Measurements from ENCODE around the gene NELL1.

NELL1 gene

DNA sequence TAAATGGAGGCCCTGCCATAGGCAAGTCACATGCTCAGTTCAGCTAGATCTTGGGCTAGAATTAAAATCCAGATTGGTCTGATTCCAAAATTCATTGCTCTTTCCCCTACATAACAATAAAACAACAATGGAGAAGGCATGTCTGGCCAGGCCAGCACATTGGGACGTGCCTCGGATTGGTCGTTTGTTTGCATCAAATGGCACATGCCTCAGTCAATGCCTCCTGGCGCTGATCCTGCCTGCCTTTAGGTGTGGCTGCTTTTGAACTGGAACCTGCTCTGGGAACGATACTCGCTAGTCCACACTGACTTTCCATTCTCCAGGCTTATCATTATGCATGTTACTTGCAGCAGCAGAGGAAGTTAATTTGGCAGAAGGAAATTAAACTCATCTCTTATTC lies 322.1 kb downstream of the NELL1 start:
- DNase-seq, result no peak

DNA sequence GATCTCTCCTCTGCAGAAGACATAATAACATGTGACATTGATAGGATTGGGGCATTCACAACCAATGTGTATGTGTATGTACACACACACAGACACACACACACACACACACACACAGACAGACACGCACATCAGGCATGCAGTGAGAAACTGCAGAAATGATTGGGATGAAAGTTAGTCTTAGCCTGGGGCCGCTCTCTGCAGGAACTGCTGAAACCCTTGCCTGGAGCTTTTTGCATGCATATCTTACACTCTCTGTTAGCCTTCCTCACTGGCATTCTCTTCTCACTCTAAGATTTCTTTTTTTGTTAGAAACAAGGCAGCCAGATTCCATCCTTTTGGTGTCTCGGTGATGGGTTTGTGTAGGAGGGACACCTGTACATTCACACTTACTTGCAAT lies 337.9 kb downstream of the NELL1 start:
- no peak for DNase-seq

DNA sequence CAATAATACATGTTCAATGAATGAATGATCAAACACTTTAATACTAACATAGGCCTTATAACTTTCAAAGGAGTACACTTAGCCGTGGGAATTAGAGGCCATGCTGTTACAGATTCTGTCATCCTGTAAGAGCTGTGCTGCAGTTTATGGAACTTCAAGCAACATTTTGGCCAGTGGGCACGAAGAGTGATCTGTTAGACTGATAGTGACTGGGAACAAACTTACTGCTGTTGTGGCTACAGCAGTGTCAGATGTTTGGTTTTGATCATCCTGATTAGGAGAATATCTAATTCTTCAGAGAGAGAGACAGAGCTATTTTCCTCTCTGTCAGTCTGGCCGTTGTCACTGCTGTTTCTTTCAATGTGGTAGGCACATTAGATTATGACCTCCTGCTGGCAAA lies 348.9 kb downstream of the NELL1 start:
- no peak for DNase-seq

DNA sequence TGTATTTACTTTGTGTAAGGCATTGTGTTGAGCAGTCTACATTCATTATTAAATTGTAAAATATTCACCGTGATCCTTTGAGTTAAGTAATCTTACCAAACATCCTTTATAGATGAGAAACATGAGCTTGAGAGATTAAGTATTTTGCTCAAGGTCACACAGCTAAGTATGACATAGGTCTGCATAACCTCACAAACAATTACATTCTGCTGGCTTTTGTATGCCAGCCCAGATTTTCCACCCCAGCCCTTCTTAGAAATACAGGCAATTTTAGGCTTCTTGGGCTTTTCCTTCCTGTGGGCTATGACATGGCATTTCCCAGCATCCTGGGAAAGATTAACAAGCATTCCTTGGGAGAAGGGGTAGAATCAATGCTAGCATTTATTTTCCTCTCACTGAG lies 357.3 kb downstream of the NELL1 start:
- DNase-seq, result no peak

DNA sequence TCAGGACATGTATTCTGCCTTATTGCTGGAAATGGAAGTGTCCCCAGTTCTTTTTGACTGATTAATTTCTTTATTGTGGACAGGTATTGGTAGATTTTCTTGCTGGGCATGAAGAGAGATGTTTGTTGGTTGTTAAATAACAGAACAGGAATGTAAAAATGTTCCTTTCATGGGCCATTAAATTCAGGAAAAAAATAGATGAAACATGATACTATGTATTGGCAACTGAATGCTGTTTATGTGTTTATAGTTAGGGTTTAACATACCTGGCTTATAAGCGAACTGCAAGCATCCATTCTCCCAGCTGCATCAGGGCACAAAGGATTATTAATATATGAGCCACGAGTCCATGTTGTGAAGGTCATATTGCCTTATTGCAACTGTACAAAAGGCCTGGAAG lies 368.5 kb downstream of the NELL1 start:
- no peak for DNase-seq

DNA sequence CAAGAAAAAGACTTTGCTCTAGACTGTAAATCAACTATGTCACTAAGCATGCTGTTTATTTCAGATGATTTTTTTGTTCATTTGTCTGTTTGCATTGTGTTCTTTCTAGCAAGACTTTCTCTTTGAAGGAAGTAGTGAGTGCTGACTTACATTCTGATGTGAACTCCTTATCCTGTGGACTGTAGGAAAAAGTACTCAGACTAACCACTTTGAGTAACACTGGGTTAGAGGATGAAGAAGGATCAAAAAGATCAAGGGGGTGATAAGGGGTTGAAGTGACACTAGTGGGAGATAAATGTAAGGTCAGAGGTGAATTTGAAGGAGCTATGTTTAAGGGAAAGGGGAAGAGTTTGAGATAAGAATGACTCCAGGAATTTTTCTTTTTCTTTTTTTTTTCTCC lies 369.4 kb downstream of the NELL1 start:
- DNase-seq, result no peak

DNA sequence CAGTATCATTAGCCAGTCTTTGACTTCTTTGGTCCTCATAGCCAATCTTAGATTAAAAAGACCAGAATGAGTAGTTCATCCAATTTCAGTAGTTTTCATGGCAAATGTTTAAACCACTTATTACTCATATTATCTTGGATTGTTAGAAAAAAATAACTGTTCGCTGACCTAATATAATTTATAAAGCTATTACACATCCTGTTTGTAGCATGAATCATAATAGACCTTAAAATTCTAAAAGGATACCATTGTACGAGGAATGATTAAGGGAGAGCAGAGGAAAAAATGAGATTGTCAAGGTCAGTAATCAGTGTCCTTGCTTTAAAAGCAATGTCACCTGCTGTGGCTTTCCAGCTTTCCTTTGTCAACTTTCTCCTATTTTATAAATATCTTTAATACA lies 371.2 kb downstream of the NELL1 start:
- no peak for DNase-seq

DNA sequence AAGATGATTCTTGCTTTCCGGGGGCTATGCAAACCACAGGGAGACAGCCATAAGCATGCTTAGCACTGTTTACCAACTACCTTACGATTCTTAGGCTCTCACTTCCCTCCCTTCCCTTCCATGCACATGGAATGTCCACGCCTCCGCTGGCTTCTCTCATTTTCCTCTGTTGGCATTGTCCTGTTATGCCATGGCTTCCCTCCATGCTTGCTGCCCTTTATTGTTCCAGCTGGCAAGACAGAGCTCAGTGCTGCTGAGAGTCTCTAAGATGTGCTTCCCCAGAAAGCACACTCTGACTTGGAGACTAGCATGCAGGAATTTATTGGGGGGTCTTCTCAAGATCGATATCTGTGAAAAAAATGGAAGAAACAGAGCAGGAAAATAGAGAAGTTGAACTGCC lies 379.2 kb downstream of the NELL1 start:
- no peak for DNase-seq

DNA sequence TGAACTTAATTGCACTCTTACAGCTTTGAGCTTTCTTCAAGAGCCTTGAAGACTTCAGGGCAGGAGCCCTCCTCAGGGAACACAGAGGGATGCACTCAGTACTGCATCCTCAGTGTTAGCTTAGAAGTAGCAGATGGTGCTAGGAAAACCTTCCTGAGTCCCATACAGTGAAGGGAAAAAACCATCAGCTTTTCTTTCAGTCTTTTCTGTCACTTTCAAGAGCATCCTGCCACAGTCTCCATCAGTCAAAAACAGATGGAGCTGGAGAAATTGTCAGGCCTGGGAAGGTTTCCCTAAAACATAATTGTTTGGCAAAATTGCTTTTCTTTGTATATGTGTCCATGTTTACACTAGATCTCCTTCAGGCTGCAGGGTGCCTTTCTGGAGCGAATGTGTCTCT lies 384.1 kb downstream of the NELL1 start:
- DNase-seq, result no peak

DNA sequence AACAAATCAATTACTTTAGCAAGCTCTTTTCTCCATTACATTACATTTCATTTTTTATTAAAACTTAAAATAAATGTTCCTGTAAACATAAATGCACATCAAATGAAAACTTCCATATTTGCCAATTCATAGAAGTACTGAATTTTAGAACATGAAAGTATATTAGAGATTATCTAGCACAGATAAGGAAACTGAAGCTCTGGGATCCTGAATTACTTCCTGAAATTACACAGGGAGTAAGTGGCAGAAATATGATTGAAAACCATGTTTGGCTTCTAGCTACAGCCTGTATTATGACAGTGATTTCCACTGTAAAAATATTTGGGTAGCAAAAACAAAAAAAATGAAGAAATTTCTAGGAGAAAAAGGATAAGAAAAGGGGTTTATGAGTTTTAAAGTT lies 387.3 kb downstream of the NELL1 start:
- DNase-seq, result no peak

DNA sequence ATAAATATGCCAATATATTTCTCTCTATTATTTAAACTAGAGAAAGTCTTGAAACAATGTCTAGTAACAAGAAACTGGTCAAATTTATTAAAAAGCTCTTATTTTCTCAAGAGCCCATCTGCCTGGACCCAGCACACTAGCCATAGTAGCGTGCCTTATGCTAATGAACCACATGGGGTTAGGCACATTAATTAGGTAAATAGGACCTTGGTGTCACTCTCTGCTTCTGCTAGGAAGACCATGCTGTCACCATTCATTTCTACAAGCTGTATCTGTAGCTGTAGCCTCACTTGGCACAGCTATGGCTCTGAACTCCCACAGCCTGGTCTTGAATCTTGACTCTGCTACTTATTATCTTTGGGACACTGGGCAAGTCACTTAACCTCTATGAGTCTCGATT lies 390.5 kb downstream of the NELL1 start:
- DNase-seq, result no peak

DNA sequence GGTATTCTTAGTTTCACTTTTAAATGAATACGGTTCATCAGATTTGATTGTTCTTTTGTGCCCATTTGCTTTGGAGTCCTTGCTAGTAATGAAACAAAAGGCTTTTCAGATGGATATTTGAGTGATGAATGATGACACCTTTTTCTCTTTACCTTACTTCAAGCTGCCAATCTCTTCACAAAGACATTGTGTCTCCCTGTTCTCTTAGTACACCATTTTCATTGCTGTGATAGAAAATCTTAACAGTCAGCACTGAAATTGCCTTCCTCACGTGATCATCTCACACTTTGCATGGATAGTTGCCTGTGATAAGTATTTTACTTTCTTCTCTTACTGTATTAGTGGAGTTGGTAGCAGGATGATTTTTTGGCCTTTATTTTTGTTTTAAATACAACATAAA lies 396.6 kb downstream of the NELL1 start:
- no peak for DNase-seq

DNA sequence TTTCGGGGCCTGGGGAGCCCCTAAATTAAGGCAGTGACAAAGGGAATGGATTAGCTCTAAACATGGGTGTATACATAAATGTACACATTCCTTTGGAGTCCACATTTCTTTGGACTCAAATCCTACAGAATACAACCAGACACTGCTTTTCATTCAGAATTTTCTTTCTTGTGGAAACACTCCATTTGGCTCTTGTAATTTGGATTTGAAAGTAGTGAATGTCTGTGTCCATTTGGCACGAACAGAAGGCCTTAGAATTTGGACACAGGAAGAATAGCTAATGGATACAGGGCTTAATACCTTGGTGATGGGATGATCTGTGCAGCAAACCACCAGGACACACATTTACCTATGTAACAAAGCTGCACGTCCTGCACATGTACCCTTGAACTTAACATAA lies 399.5 kb downstream of the NELL1 start:
- DNase-seq, result no peak

DNA sequence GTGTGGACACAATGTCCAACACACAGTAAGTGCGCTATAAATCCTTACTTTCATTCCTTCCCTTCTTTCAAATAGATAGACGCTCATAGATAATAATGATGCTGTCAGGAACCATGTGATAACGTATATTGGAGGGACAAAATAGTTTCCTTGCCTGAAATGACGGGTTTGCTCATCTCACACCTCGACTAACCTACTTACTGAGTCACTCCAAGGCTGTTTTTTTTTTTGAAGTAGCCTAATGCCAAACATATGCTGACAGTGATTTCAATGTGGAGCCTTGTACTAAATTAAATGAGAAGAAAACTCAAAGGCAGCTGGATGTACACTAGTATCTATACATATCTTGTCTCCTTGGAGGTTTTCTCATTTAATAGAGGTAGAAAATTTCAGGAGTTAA lies 400.5 kb downstream of the NELL1 start:
- DNase-seq, result no peak

DNA sequence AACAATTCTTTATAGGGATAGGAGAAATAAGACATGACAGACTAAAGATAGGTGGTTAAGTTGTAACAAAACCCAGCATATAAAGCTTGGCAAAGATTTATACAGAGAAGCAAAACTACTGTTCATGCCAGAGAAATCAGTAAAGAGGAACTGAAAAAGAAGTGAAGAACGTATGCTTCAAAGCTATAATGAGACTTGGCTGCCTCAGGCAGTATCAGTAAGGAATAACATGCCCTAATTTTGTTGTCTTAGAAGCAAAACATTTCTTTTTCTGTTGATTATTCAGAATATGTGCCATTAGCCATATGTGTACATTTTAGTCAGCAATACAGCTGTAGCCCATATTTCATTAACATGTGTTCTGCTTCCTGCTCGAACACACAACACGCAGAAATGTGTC lies 403.2 kb downstream of the NELL1 start:
- DNase-seq, result no peak

DNA sequence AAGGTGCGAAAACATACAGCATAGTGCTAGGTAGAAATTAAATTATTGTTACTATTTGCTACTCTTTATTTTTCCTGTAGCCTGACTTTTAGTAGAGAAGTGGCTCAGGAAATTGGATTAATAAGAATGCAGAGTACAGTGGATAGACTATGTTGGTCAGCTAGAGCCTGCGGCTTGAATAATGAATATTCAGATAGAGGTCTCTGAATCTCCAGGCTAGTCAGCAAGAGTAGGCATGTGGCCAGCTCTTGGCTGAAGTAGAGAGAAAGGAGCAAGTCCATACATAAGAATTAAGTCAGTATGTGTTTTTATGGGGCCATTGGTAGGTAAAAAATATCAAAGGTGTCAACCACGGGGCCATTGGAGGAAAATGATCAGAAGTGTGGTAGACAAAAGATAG lies 413.5 kb downstream of the NELL1 start:
- no peak for DNase-seq

DNA sequence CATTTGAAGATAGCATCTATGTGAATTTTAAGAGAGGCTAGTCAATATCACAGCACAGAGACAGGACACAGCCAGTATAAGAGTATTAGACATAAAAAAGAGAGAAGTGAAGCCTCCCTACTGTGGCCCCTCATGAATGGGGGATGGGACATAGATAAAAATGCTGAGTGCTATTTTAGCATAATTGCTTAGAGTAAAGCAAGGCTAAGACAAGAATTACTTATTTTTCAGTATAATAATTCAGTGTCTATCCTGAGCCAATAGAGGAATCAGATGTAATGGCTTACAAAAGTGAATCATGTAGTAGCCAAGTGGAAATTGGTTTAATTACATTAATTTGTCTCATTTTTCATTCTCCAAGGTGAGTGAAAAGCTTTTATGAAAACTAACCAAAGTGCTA lies 419.5 kb downstream of the NELL1 start:
- no peak for DNase-seq

DNA sequence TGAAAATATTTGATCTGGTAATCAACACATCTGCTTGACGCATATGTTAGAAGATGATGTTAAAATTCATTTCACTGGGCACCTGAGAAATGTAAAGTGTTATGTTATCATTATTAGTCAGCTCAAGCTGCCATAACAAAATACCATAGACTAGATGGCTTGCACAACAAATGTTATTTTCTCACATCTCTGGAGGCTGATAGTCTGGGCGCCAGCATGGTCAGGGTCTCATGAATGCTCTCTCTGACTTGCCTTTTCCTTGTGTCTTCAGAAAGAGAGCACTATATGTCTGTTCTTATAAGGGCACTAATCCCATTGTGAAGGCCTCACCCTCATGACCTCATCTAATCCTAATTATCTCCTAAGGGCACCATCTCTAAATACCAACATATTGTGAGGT lies 435.3 kb downstream of the NELL1 start:
- no peak for DNase-seq

DNA sequence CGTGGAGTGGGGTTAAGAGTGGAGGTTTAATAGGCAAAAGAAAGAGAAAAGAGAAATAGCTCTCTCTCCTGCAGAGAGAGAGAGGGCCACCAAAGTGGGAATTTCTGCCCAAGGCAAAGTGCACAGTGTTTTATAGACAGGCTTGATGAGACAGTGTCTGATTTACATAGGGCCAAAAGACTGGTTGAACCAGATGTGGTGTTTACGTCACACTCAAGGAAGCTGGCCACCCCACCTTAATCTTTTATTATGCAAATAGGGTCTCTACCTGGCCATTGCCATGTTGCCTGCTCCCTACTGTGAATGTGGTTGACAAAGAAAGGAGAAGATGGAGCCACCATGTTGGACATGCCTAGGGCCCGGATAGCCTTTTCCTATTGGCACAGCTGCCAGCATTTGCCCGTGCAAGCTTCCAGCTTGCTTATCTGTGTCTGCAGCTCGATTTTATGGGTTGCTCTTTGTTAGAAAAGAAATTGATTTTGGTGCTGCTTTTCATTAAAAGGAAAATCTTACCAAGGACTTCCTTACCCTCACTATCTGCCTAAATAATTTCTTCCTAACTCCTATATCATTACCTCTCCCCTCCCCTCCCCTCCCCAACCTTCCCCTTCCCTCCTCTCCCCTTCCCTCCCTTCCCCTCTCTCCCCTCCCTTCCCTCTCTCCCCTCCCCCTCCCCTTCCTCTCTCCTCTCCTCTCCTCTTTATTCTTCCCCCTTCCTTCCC lies 436.0 kb downstream of the NELL1 start:
- no peak for DNase-seq

DNA sequence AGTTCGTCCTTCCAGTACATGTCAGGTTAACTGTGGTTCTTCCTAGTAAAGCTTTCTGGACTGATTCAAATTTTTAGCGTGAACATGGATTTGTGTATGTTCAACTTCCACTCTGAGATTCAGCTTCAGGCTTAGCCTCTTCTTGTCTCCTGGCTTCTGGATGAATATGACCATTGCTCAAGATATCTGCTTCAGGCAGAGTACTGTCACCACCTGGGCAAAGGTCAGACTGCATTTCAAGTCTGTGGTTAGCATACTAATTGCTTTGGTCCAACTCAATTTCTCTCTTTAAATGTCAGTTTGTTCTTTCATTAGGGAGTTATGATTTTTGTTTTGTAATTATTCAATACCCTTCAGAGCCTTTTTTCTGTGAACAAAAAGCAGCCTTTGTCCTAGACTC lies 440.0 kb downstream of the NELL1 start:
- DNase-seq, result no peak

DNA sequence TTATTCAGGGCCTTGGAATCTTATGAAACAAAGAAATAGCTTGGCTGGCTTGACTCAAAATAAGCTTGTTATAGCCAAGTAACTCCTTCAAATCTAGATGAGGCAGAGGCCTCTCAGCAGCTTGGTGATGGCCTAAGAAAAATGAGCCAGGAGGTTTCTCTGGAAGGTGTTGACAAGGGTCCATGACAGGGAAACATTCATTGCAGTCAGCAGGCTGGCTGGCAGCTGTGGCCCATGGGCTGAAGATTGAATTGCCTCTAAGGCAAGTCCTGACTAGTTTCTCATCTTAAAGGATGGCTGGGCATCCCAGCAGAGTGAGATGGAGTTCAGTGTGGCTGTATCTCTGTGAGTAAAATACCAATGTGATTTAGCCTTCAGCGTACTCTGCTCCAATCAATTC lies 441.0 kb downstream of the NELL1 start:
- DNase-seq, result no peak

DNA sequence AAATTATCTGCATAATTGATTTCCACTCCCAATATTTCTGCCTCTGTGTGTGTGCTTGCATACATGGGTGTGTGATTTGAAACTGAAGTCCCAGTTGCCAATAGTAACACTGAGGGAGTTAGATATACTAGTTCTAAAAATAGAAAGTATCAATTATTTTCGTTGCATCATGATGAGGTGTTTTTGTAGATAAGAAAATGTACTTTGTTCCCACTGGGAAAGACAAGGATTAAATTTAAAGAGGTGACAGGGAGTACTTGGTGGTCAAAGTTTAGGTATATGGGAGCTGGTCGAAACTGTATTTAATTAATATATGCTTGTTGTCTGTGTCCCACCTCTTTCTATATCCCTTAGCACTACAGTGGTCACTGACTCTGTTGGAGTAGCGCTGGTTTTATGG lies 444.5 kb downstream of the NELL1 start:
- no peak for DNase-seq

DNA sequence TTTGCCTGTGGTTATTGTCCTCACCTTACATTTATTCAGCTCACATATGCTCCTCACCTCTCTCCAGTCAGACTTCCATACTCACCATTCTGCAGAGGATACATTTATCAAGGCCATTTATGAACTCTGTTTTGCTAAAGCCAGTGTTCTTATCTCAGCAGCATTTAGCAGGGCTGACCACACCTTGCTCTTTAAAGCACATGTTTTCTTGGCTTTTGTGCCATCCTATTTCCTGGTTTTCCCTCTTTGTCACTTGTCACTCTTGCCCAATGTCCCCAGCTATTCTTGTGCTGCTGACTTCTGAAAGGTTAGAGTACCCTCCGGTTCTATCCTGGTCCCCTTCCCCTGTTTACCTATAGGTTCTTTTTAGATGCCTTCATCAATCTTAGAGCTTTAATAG lies 446.6 kb downstream of the NELL1 start:
- DNase-seq, result no peak

DNA sequence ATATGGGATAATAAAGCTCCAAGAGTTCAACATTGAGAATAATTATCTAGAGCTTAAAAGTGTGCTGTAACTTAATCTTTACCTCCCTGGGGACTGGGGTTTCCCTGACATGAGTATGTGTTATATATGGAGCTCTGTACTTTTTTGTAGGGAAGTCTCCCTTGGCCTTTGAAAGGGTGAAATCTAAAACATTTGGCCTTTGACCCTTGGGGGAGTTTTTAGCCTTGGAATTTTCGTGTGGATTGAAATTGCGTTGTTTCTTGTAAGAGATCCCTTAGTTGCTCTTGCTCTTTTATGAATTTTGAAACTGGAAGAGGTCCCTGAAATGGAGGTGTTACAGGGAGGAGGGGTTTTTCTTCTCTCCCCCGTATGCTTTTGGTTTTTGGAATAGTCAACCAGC lies 450.0 kb downstream of the NELL1 start:
- no peak for DNase-seq

DNA sequence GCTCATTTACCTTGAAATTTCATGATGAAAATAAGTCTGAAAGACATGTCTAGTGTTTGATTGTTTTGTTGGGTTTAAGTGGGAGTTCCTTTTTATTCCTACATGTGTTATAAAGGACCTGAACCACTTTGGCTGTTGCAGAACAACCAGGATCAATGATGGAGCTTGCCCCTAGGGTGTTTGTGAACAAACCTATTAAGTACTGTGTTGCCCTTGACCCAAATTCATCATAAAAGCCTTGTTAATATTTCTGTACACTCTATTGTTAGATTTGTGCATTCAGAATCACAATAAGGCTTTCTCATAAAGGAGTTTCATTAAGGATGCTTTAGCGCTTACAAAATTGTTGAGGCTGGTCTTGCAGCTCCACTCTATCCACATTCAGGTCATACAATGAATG lies 452.6 kb downstream of the NELL1 start:
- DNase-seq, result no peak

DNA sequence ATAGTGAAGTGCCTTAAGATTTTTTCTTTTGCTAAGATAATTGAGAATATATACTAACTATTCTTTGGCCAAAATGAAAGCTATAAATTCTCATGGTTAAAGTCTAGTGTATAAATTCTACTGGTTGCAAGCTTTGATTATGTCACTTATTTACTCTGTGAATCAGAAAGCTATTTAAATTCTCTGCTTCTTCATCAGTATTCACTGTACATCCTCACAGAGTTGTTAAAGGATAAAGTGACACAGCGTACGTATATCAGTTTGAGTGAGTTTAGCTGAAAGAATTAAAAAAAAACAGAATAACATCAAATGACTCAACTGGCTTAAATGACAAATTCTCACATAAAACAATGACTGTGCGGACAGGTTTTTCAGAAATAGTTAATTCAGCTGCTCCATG lies 453.1 kb downstream of the NELL1 start:
- no peak for DNase-seq
